HepG2 (cell line): ENCODE measurements around the gene GPA33. TPM values are rescaled to one million over a fixed set of nuclear protein-coding genes. Genes with fewer than 3 reads are reported as not detected.

Experiments
- BHLHE40 ChIP-seq: IDR thresholded peaks from 2 replicates; pipeline ENCODE4 v1.6.1; 2011; ENCODE audit warnings: low read length, improper control_type of control experiment
- DNMT1 ChIP-seq: sonication (generic); formaldehyde crosslinking; IDR thresholded peaks from 2 replicates; pipeline ENCODE4 v1.5.1; 2020; ENCODE audit warnings: mild to moderate bottlenecking, missing genetic modification reagents
- ETV5 ChIP-seq: IDR thresholded peaks from 2 replicates; pipeline ENCODE4 v1.6.1; 2018; ENCODE audit warnings: missing biosample characterization, missing genetic modification reagents, inconsistent platforms, borderline replicate concordance
- GTF3A ChIP-seq: sonication (generic); formaldehyde crosslinking; conservative IDR thresholded peaks from 2 replicates; pipeline ENCODE4 v1.4.0; 2020; ENCODE audit warnings: mild to moderate bottlenecking, missing genetic modification reagents
- KIAA2018 ChIP-seq: sonication (generic); formaldehyde crosslinking; IDR thresholded peaks from 2 replicates; pipeline ENCODE4 v1.5.0; 2020; ENCODE audit warnings: mild to moderate bottlenecking, missing genetic modification reagents, borderline replicate concordance
- KLF13 ChIP-seq: sonication (generic); formaldehyde crosslinking; IDR thresholded peaks from 2 replicates; pipeline ENCODE4 v1.4.0; 2020; ENCODE audit warnings: mild to moderate bottlenecking, missing genetic modification reagents
- MBD4 ChIP-seq: IDR thresholded peaks from 2 replicates; pipeline ENCODE4 v1.6.1; 2012; ENCODE audit warnings: low read length, inconsistent platforms, borderline replicate concordance
- PHF20 ChIP-seq: sonication (generic); formaldehyde crosslinking; IDR thresholded peaks from 2 replicates; pipeline ENCODE4 v1.5.0; 2020; ENCODE audit warnings: mild to moderate bottlenecking, missing genetic modification reagents
- SMARCE1 ChIP-seq: fragments of 450-650 bp; IDR thresholded peaks from 2 replicates; pipeline ENCODE4 v1.6.1; 2017; ENCODE audit warnings: borderline replicate concordance
- TOE1 ChIP-seq: sonication (generic); formaldehyde crosslinking; IDR thresholded peaks from 2 replicates; pipeline ENCODE4 v1.4.0; 2020; ENCODE audit warnings: mild to moderate bottlenecking, missing genetic modification reagents
- YY1 ChIP-seq: IDR thresholded peaks from 2 replicates; pipeline ENCODE4 v1.6.1; 2011; ENCODE audit warnings: low read length, low read depth, moderate library complexity, mild to moderate bottlenecking; ENCODE audit not compliant: insufficient read depth, insufficient replicate concordance
- ZMYM2 ChIP-seq: sonication (generic); formaldehyde crosslinking; IDR thresholded peaks from 2 replicates; pipeline ENCODE4 v1.8.0; 2022; ENCODE audit warnings: mild to moderate bottlenecking, missing genetic modification reagents
- ZNF414 ChIP-seq: sonication (generic); formaldehyde crosslinking; IDR thresholded peaks from 2 replicates; pipeline ENCODE4 v1.5.0; 2020; ENCODE audit warnings: missing genetic modification reagents
- polyA plus RNA-seq, 8 experiments: library from polyadenylated mRNA; depleted of rRNA in 3 of 8; stranded (reverse) in 7 of 8; unstranded in 1 of 8; fragments of >200 nt; fragmentation: Illumina TruSeq in 4 of 8; extraction: Trizol in 4 of 8; gene quantifications; 2 replicates each; pipeline versions ENCODE4 v1.2.1 to v1.2.3, GENCODE V29; 2011 to 2016; ENCODE audit warnings: low read depth in 4 of 8, missing spikeins in 1 of 8, mixed read lengths in 1 of 8; ENCODE audit not compliant: insufficient read depth in 1 of 8
- total RNA-seq, 5 experiments: library from RNA; depleted of rRNA; stranded (reverse); fragments of >200 nt; fragmentation: Illumina TruSeq; extraction: Trizol; gene quantifications; 2 replicates each; pipeline ENCODE4 v1.2.3, GENCODE V29; 2016; ENCODE audit warnings: low read depth in 1 of 5

The GPA33 gene
- total and polyA plus RNA-seq, 2 of the 13 experiments (the other 11 are each of a cell fraction or from before 2014, with no cell fraction given), result not detected

- TF ChIP-seq KIAA2018 (CRISPR knock-in tag) (no peak), KLF13 (CRISPR knock-in tag) (no peak), YY1 (no peak), GTF3A (CRISPR knock-in tag) (no peak), ZNF414 (CRISPR knock-in tag) (no peak), BHLHE40 (no peak), ZMYM2 (CRISPR knock-in tag) (no peak), PHF20 (CRISPR knock-in tag) (no peak), MBD4 (no peak), DNMT1 (CRISPR knock-in tag) (no peak), TOE1 (no peak), ETV5 (CRISPR knock-in tag) (no peak), SMARCE1 (no peak)
Observed at GRCh38 chr1:167101754-167102153, 11.6 kb upstream of the GPA33 start (continued).
